Prostate gland (tissue), 2 donors: ENCODE data around the gene SLC4A1AP. TPM values are rescaled to one million over a fixed set of nuclear protein-coding genes. Genes with fewer than 3 reads are reported as not detected.
A peak's percentile ranks its signal among the peaks of the same experiment; 100 is the strongest.
"Not testable (repeated sequence)": the region's sequence is repeated elsewhere in the genome, so short reads cannot be mapped to it uniquely, and the experiment has no call there.

Experiments used
- DNase-seq: peaks from one replicate; pipeline ENCODE4 v3.0.0-alpha.2; 2019; ENCODE audit warnings: low spot score
- H3K27ac ChIP-seq, 2 donors: fragments of 200-600 bp; sonication (generic); 2 replicates each; pipeline ENCODE4 v1.5.1; 2017 to 2019
- H3K27me3 ChIP-seq: fragments of 200-600 bp; sonication (generic); replicated peaks from 2 replicates; pipeline ENCODE4 v1.5.1; 2019; ENCODE audit not compliant: insufficient read depth
- H3K36me3 ChIP-seq, 2 donors: fragments of 200-600 bp; sonication (generic); 1 replicate in 1 of 2; 2 replicates in 1 of 2; pipeline versions ENCODE4 v1.5.1 to v1.8.1; 2017 to 2019
- H3K4me1 ChIP-seq: fragments of 200-600 bp; sonication (generic); replicated peaks from 2 replicates; pipeline ENCODE4 v1.5.1; 2019
- H3K4me3 ChIP-seq, 2 donors: fragments of 200-600 bp; sonication (generic); 2 replicates each; pipeline ENCODE4 v1.5.1; 2017 to 2019
- H3K9me3 ChIP-seq: fragments of 200-600 bp; sonication (generic); 2 replicates; pipeline ENCODE4 v1.5.1; 2017
- CTCF ChIP-seq, 4 experiments: fragments of 200-600 bp in 2 of 4; fragments of 450-650 bp in 2 of 4; sonication (generic) in 2 of 4; IDR thresholded peaks; 1 replicate in 3 of 4; 2 replicates in 1 of 4; pipeline ENCODE4 v1.5.1; 2016 to 2019; ENCODE audit warnings: antibody characterized with exemption in 4 of 4, mild to moderate bottlenecking in 2 of 4, moderate library complexity in 2 of 4
- POLR2A ChIP-seq: fragments of 450-650 bp; IDR thresholded peaks from one replicate; pipeline ENCODE4 v1.6.1; 2016; ENCODE audit warnings: antibody characterized with exemption, mild to moderate bottlenecking
- POLR2AphosphoS5 ChIP-seq: sonication (generic); formaldehyde crosslinking; IDR thresholded peaks from one replicate; pipeline ENCODE4 v1.6.1; 2017; ENCODE audit warnings: antibody characterized with exemption
- WGBS: methylation state at CpG from one replicate; pipeline ENCODE4 v1.1.5; 2018; 5-methylcytosine and 5-hydroxymethylcytosine counted together
- intact Hi-C: fragments of 100-400 bp; cut with DNase I; formaldehyde crosslinking; loops from one replicate; pipeline ENCODE4 v1.14.2; 2022
- total RNA-seq, 2 donors: library from RNA; depleted of rRNA; stranded (reverse); fragments of >200 nt; gene quantifications; one replicate each; pipeline ENCODE4 v1.1.0, GENCODE V29; 2016

The SLC4A1AP gene
- total RNA-seq, 2 donors from 2014 or later = 19.8 to 37.9 TPM

GRCh38 chr2:27622921-27623384, 40.7 kb upstream of the SLC4A1AP start:
- Histone ChIP-seq H3K4me1 (peaks cover 8% of the 10 kb centered on the region), H3K27ac (no peak overlapping the region), H3K4me3 (no peak overlapping the region), H3K9me3 (no peaks in the 10 kb centered on the region), H3K27me3 (no peaks in the 10 kb centered on the region), H3K36me3 (no peaks in the 10 kb centered on the region)
- DNase-seq = no peak
- TF ChIP-seq CTCF (IDR thresholded peaks at IDR 0.05) (no peak), POLR2A (no peak), POLR2AphosphoS5 (no peak)
- 80% methylated on average over 3 of the region's 3 CpGs for WGBS
- intact Hi-C loops = no loop called here

- no peak overlapping the region for H3K4me3 ChIP-seq
- H3K27me3 ChIP-seq = no peaks in the 10 kb centered on the region
- peaks cover 11% of the 10 kb centered on the region for H3K4me1 ChIP-seq
- no peak for TF ChIP-seq POLR2A
- no peak for TF ChIP-seq POLR2AphosphoS5
- TF ChIP-seq CTCF (IDR thresholded peaks at IDR 0.05) = no peak
- no peaks in the 10 kb centered on the region for H3K9me3 ChIP-seq
- no peak for DNase-seq
- intact Hi-C loops = no loop called here
- H3K36me3 ChIP-seq = no peaks in the 10 kb centered on the region
- H3K27ac ChIP-seq = no peak overlapping the region
Observed at GRCh38 chr2:27624943-27625342, 38.7 kb upstream of the SLC4A1AP start.

GRCh38 chr2:27626323-27626722, 37.4 kb upstream of the SLC4A1AP start:
- H3K4me3 ChIP-seq = not testable (repeated sequence)
- peak; percentile 68 for TF ChIP-seq POLR2AphosphoS5

GRCh38 chr2:27626921-27627320, 36.8 kb upstream of the SLC4A1AP start:
- WGBS = 48% methylated on average over 3 of the region's 3 CpGs
- intact Hi-C loops, H3K27ac ChIP-seq: not testable (repeated sequence)

More at GRCh38 chr2:27626323-27626722, 37.4 kb upstream of the SLC4A1AP start:
- H3K36me3 ChIP-seq, H3K27ac ChIP-seq, H3K9me3 ChIP-seq, intact Hi-C loops, H3K27me3 ChIP-seq: not testable (repeated sequence)
- WGBS = 50% methylated on average over 1 of the region's 1 CpG
- DNase-seq = peak; percentile 31
- H3K4me1 ChIP-seq = peaks cover 11% of the 10 kb centered on the region

GRCh38 chr2:27627963-27628766, 35.5 kb upstream of the SLC4A1AP start:
- peak overlapping the region; percentile 69 to 79 for H3K4me3 ChIP-seq
- DNase-seq = peak; percentile 10
- no peak for TF ChIP-seq CTCF (IDR thresholded peaks at IDR 0.05)
- peak; percentile 18 for TF ChIP-seq POLR2A
- 2% methylated on average over 21 of the region's 21 CpGs for WGBS
- H3K27ac ChIP-seq = peak overlapping the region; percentile 82 to 85
- no peaks in the 10 kb centered on the region for H3K36me3 ChIP-seq
- H3K9me3 ChIP-seq = no peaks in the 10 kb centered on the region
- no peaks in the 10 kb centered on the region for H3K27me3 ChIP-seq
- H3K4me1 ChIP-seq = peaks cover 11% of the 10 kb centered on the region
- intact Hi-C loops = no loop called here

More at GRCh38 chr2:27626921-27627320, 36.8 kb upstream of the SLC4A1AP start:
- H3K27me3 ChIP-seq, H3K9me3 ChIP-seq, H3K36me3 ChIP-seq, DNase-seq, H3K4me3 ChIP-seq: not testable (repeated sequence)
- H3K4me1 ChIP-seq = peaks cover 11% of the 10 kb centered on the region
